GM19452 (cell line): ENCODE data around the gene ZBP1.

Experiments used
- ATAC-seq: cut with Tn5 transposase; IDR thresholded peaks from one replicate; pipeline ENCODE4 v1.9.1; 2021; ENCODE audit not compliant: unreplicated experiment

Gene ZBP1

DNA sequence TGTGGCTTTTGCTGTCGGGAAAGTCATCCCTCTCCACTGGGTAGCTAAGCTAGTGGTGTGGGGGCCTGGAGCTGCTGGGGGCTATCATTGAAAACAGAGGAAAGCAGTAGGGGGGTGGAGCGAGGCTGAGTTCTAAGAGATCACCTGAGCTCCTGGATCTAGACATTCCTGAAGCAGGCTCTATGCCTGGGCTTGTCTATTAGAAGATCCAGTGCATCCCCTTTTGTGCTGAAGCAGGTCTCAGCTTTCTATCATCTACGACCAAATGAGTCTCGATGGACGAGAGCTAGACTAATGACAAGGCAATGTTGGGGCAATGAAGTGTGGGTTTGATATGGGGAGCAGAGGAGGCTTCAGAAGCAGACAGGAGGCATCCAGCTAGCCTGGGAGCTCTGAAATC, 18.5 kb downstream of the ZBP1 start:
- ATAC-seq, result no peak

DNA sequence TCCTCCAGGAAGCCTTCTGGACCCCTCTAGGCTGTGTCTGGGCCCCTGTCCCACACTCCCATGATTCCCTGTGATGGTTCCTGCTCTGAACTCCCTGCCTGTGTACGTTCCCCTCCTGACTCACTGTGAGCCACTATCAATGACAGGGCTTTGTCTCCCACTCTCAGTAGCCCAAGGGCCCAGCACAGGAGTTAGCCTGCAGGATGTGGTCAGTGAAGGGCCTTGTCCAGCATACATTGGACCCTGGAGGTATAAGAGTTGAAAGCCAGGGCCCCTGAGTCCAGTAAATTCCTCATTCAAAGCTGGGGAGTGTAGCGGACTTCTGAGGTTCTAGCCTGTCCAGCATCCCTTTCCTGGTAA, 19.0 kb downstream of the ZBP1 start:
- ATAC-seq, result no peak

DNA sequence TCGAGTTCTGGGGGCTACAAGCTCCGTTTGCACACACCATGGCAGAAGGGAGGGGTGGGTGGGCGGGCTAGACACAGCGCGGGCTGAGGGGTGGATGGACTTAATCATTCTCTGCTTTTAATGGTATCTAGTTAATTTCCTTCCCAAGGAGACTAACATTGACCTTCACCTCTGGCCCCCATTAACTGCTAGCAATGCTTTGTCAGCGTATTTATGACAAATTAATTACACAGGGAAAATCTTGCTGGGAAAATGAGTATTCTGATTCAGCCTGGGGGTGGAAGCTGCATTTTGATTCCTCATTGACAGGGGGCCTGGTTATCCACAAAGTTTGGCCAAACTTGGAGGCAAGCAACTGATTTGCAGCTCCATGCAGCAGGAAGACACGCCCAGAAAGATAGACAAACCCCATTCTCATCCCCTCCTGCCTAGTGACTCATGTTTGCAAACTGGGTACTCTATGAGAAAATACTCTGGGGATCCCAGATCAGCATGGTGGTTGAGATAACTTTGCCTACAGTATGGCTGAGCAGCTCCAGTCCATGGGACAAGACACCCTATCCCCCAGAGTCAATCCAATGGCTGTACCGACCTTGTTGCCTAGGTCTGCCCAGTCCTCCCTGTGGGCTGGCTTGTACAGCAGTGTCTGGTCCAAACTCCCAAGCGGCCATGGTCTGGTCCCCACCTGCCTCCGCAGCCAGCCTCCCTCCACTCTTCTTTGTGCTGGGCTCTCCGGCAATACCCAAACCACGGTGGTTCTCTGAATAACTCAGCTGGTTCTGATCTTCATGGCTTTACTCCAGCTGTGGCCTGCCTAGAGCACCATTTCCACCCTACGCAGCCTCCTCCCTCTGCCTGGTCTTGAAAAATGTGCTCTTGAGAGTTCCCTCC, 19.7 kb downstream of the ZBP1 start:
- no peak for ATAC-seq

DNA sequence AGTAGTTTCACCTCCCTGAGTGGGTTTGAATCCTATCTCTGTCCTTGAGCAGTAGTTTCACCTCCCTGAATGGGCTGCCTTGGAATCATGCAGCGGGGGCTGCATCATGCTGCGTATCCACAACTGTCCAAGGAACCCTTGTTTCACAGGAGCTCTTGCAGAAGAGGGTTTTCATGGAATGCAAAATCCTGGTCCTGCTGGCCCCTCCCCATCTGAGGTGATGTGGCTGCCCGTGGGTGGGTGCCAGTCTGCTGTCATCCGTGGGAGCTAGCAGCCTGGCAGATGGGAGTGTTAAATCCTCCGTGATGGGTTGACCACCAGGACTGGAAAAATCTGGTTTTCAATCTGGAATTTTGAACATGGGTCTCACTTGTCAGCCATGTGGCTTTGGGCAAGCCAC, 21.7 kb downstream of the ZBP1 start:
- no peak for ATAC-seq

DNA sequence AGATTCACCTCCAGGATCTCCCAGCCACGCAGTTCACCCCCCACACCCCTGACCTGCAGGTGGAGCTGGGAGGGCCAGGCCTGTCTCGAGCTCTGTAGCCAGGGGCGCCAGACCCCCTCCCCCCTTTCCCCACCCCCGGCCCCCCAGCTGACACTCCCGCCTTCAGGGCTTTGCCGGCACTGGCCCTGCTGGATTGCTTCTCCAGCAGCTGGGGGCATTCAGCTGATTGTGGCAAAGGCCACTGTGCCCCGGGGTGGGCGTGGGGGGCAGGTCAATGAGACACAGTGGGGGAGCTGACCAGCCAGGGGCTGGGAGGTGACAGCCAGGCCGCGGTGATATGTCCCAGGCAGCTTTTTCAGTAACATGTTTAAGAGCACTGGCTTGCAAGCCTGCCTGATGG, 22.2 kb downstream of the ZBP1 start:
- no peak for ATAC-seq

DNA sequence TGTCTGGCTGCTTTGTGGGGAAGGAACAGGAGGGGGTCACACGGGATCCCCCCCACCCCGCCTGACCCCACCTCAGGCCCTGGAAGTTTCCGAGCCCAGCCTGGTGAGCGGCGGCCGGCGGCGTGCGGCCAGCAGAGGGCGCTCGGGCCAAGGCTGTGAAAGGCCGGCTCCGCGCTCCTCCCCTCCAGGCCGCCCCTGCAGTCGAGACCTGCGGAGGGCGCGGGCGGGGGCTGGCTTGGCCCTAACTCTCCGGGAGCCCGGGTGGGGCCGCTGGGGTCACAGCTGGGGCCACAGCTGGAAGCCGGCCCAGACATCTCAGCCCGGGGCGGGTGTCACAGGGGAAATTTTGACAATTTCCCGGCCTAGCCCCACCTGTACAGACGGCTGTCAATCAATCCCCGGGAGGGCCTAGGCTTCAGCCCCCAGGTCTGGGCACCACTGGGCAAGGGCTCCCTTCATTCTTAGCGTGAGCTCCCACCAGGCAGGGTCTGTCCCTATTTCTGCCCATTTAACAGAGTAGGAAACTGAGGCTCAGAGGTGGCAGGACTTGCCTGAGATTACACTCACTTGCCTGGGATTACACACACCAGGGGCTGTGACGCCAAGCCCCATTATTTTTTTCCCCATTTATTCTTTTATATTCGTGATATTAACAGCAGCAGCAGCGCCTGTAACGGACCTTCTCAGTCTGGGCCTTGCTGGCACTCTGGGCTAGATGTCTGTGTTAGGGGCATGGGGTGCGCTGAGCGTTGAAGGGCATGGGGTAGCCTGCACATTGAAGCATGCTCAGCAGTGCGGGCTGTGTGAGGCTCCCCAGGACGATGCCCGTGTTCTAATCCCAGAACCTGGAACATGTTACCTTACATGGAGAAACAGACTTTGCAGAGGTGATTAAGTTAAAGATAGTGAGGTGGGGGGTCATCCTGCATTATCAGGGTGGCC, 23.0 kb downstream of the ZBP1 start:
- ATAC-seq, result no peak

DNA sequence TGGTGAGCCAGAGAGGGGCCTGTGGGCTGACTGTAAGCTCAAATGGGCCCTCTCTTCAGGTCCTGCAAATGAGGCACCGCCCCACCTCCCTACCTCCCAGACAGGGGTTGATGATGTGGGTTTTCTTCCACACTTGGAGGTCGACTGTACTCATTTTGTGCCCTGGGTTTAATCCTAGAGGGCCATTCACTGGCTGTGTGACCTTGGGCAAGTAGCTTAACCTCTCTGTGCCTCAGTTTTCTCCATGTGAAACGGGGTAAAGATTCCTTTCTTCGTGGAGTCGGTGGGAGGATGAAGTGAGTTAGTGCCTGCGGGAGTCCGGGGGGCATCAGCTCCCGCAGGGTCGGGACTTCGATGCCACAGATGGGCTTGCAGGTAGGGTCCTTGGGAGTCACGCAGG, 23.9 kb downstream of the ZBP1 start:
- ATAC-seq, result no peak

DNA sequence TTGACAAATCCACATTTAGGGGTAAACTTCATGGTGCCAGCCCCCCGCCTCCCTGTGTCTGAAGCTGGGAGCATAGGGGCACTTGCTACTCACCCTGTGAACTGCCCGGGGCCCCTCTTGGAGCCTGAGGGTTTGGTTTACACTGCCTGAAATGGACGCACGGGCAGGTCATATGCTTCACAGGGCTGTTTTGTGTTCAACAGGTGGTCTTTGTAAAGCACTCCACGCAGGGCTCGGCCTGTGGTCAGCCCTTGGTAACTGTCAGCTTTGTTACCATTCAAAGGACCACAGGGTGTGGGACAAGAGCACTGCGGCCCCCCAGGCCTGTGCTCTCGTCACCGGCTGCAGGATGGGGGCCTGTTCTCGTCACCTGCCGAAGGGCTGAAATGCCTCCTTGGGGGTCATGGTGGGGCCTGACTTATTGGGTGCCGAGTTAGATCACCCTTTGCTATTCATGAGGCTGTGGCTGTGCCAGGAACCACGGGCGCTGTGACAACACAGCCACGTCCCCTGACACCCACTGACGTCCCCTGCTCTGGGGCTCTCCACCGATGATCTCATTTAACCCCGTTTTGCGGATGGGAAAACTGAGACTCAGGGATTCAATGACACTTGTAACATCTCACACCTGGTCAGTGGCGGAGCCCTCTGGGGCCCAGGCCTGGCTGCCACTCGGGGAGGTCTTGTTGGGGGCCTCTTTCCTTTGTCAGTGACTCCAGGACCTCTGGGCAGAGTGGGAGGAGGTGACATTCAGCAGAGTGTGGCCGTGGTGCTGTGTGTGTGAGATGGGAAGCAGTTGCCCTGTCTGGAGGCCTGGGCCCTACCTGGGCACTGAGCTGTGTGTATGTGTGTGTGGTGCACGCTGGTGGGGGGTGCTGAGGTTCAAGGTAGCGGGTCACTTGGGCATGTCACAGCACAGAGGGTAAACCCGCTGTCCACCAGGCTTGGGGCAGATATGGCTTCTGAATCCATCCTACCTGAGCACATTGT, 24.9 kb downstream of the ZBP1 start:
- no peak for ATAC-seq

DNA sequence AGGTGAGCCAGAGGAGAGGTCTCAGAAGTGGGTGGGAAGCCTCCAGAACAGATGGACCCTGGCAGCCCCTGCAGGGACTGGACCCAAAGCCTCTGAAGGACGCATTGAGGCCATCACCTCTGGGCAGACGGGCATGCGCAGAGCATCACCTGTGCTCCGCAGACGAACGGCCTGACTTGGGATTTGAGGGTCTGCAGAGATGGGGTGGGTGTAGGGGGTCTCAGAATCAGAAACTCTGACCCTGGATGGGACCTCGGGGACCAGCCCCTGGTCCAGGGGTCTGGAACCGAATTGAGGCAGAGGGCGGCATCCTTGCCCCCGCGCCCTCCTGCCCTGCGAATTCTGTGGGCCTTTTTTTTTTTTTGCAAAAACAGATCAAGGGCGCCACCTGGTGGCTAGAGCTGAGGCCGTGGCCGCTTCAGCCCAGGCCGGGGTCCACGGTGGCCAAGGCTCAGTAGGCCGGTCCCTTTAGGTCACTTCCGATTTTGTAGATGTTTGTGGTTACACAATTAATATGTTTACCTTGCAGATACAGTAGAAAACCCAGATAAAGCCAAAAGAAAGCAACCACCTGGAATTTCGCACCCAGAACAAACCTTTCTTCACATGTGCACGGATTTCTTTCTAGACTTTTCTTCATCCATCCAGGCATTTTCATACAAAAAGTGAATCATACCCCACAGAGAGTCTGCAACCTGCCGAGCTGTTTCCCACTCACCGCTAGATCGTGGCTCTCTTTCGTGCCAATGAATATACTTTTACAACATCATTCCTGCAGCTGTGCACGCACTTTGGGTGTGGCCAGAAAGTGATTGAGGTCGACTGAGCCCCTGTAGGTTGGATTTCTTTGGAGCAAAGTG, 25.9 kb downstream of the ZBP1 start:
- no peak for ATAC-seq

DNA sequence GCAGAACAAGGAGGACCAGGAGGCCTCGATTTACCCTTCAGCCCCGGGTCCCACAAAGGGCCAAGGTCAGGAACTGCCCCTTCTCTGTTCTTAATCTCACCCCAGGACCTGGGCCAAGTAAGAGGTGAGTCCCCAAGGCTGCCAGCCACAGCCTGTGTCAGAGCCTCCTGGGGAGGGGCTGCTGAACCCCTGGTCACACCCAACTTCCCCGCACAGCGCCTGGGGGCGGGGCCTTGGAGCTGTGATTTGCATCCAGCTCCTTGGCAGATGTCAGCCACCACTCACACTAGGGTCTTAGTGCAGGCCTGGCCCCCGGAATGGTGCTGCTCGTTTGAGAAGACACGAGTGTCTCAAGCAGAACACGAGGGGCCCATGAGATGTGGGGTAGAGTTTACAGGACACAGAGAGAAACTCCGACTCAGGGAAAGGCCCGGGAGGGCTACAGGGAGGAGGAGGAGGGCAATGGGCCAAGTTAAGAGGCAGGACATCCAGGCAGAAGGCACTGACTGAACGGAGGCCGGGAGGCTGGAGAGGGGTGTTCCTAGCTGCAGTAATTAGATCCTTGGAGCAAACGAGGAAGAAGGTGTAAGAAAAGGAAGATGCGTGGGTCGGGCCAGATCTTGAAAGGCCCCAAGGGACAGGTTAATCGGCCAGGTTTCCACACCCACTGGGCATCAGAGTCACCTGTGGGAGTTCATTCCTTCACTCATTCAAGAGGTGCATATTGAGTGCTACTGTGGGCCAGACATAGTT, 26.9 kb downstream of the ZBP1 start:
- ATAC-seq, result no peak

DNA sequence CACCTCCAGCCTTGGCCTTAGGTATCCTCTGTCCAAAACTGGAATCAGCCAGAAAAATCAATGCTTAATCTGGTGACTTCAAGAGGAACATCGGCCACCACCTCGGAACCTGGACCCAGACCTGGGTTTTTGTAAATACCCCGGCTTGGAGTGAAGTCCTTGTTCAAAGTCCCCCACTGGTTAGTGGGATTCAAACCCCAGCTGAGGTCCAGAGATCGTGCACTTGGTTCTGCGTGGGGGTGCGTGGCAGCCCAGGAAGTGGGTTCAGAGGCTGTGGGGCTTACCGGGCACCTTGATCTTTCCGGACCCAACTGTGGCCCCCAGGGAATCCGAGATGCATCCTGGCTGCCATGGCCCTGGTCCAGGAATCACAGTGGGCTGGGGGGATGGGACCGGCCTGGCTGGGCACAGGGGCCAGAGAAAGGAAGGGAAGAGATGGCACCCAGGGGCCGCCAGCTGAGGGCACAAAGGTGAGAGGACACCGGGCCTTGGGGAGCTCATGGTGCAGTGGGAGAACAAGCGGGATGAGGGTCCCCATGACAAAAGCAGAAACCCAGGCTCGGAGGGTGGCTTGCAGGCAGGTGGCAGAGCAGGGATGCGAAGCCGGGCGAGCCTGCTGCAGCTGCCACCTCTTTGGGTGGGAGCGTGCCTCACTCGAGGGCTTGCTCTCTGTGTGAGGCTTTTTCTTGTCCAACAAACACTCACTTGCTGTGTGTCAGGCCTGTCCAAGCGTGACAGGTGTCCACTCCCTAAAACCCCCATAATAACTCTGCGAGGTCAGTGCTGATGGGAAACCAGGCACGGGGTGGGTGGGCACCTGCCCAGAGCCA, 27.7 kb downstream of the ZBP1 start:
- ATAC-seq, result no peak

DNA sequence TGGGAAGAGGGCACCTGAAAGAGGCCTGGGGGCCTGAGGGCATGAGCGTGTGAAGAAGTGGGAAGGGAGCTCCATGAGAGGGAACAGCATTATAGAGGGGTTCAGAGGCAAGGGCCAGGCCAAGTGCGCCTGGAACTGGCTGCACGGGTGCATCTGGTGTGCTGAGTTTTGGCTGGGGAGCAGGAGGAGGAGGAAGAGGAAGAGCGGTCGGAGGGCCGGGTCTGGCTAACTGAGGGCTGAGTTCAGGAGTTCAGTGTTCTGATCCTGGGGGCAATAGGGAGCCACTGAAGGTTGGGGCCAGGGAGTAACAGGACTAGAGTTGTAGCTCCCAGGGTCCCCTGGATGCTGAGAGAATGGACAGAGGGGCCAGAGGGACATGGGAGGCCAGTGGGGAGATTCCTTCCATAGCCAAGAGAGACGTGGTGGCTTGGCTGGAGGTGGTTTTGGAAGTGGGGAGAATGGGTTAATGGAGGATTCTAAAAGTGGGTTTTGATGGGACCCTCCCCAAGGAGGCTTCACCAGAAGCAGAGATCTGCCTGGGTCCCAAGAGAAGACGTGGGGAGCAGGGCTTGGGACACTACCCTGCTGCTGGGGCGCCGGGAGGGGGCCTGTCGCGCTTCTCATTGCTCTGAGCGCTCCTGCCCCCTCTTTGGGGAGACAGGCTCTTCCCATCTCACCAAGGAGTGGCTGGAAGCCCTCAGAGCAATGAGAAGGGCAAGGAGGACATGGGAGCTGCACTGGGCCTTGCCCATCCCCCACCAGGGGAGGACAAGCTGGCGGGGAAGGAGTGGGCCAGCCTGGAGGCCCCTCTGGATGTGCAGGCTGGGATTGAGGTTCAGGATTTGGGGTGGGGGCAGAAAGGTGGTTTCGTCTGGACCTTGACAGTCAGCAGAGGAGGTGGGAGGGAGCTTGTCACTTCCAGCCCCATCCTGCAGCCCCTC, 28.7 kb downstream of the ZBP1 start:
- no peak for ATAC-seq

DNA sequence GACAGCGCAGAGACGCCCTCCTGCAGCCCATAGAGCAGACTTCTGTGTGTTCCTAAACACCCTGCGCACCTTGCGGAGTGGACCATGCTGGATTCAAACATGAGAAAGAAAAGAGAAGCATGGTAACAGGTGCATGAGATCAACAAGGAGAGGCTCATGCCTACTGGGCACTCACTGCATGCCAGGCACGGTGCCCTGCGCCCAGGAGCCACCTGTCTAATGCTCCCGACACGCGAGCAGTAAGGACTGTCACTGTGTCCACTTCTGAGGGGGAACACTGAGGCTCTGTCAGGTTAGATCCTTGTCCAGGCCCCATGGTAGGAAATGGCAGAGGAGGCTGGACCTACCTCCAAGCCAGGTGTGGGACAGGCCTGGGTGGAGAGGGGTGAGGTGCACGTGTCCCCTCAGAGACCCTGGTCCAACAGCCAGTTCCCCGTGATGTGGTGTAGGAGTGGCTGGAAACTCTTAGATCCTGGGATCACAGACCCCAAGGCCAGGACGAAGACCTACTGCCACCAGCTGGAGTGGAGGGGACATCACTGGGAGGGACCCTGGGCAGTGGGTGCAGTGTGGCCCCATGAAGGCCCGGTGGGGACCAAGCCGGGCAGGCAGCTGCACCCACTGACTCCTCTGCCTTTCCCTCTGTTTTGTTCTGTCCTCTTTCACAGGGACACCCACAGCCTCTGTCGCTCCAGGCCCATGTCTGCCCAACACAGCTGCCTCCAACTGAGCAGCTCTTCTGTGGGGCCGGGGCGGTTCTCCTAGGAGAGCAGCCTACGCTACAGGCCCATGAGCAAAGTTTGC, 29.5 kb downstream of the ZBP1 start:
- no peak for ATAC-seq

DNA sequence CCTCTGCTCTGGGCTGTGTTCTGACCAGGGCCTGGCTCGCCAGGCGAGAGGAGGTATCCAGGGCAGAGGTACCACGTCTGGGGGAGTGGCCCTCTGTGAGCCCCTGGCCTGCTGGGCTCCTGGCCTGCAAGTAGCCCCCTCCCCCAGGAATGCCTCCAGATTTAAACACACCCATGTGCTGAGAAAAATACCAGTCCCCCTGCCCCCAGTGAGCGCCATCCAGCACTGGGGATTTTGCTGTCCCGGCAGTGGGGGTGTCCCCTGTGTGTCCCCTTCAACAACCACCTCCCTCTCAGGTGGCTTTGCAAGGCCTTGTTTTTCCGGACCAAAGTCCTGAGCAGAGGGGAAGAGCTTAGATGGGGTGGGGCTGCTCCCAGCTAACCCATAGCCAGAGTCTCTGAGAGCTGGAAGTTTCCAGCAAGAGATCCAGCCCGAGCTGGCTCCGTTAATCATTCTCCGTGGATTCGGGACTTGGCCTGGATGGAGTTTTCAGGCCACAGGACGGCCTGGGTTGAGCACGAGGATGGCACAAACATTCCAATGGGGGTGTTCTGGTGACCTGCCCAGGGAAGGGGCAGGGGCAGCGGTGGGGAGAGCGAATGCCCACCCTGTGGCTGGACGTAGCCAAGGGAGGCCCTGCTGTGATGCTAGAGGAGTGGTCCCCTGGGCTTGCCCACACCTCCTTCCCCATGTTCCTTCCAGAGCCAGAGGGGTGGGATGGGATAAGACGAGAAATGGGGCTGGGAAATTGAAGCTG, 30.3 kb downstream of the ZBP1 start:
- no peak for ATAC-seq

DNA sequence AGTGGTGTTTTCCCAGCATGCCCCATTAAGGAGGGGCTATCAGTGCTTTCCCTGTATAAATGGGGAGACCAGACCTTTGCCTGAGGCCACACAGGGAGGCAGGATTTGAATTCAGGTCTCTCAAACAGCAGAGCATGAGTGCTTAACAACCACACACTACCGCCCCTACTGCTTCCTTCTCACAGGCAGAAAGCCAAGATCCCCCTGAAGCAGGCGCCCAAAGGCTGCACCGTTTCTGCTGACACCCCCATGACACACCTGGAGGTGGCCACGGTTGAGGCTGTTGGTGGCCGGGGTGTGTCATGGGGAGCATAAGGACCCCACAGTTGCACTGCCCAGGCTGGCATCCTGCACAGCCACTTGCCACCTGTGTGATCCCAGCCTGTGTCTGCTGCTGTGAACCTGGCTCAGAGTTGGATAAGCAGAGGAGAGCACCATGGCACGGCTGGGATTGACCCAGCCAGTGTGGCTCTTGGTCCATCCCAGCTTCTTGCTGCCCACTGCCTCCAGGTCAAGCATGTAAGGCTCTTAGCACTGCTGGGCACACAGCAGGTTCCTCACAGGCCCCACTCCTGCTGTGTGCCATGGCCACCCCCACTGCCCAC, 31.0 kb downstream of the ZBP1 start:
- no peak for ATAC-seq
